OCI-LY3 (cell line): ENCODE results near the gene MBD6.

Experiments
- EZH2phosphoT487 ChIP-seq: fragments of 200-600 bp; shearing (Covaris generic); IDR thresholded peaks from 2 replicates; pipeline ENCODE4 v1.6.1; 2018; ENCODE audit warnings: antibody characterized with exemption, mixed run types, low read depth
- TF ChIP-seq, protein P1 (sequence below): fragments of 200-600, 300-600 bp; sonication (generic); IDR thresholded peaks from 2 replicates; pipeline ENCODE4 v1.5.1; 2014; ENCODE audit warnings: antibody characterized with exemption, low read length, low read depth

DNA sequence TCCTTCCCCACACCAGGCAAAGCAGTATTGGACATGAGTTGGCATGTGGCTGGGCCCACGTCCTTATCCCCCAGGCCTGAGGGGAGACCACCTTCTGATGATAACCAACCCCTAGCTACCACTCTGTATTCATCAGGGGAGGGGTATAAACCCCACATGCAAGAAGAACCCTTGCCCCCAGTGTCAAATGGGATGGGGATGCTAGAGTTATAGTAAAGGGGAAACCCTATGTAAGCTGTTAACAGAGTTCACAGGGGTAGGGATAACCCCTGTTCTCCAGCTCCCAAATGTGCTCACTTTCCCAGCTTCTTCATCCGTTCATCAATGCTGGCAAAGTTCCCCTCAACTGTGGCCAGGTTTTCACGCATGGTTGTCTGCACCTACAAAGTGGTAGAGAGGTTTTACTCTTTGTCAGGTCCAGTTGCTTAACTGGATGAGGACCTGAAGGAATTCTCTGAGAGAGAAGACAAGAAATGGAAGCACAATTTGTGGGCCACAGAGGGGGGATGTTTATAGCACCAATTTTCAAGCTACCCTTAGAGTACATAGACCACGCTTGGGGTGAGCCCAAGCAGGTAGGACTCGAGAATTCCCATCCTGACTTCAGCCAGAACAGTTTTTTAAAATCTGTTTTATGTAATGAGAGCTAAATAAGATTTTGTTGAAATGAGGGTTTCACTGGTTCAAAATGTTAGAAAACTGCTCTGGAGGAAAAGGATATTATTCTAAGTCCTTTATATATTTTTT lies 7.9 kb downstream of the MBD6 start:
- TF ChIP-seq, protein P1, sequence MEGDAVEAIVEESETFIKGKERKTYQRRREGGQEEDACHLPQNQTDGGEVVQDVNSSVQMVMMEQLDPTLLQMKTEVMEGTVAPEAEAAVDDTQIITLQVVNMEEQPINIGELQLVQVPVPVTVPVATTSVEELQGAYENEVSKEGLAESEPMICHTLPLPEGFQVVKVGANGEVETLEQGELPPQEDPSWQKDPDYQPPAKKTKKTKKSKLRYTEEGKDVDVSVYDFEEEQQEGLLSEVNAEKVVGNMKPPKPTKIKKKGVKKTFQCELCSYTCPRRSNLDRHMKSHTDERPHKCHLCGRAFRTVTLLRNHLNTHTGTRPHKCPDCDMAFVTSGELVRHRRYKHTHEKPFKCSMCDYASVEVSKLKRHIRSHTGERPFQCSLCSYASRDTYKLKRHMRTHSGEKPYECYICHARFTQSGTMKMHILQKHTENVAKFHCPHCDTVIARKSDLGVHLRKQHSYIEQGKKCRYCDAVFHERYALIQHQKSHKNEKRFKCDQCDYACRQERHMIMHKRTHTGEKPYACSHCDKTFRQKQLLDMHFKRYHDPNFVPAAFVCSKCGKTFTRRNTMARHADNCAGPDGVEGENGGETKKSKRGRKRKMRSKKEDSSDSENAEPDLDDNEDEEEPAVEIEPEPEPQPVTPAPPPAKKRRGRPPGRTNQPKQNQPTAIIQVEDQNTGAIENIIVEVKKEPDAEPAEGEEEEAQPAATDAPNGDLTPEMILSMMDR = no peak
- TF ChIP-seq EZH2phosphoT487 = no peak
